Endometrial microvascular endothelial cells (primary cell): ENCODE results near the gene PIK3IP1. TPM values are rescaled to one million over a fixed set of nuclear protein-coding genes. Genes with fewer than 3 reads are reported as not detected.
"Not testable (repeated sequence)": the region's sequence is repeated elsewhere in the genome, so short reads cannot be mapped to it uniquely, and the experiment has no call there.

Source experiments
- in situ Hi-C: cut with HindIII; loops from 2 replicates; pipeline ENCODE4 v1.10.0; 2017; ENCODE audit warnings: low sequenced_read_pairs, low pct_unique_long_range_greater_than_20kb; ENCODE audit errors: inconsistent ontology term
- total RNA-seq: library from RNA; depleted of rRNA; stranded (reverse); fragments of >200 nt; gene quantifications from one replicate; pipeline ENCODE4 v1.2.3, GENCODE V29; 2015; ENCODE audit errors: inconsistent ontology term

Gene PIK3IP1
- total RNA-seq, 1 donor from 2014 or later, result 11.3 TPM

- in situ Hi-C loops, result not testable (repeated sequence)
Measured at GRCh38 chr22:31314220-31314619, 21.9 kb upstream of the PIK3IP1 start.

- in situ Hi-C loops, result no loop called here
Measured at GRCh38 chr22:31313366-31314147, 21.3 kb upstream of the PIK3IP1 start.

- in situ Hi-C loops, result no loop called here
Measured at GRCh38 chr22:31308181-31308580, 15.9 kb upstream of the PIK3IP1 start.

GRCh38 chr22:31305194-31305593 lies 12.9 kb upstream of the PIK3IP1 start:
- in situ Hi-C loops, result no loop called here

GRCh38 chr22:31302537-31302936 lies 10.2 kb upstream of the PIK3IP1 start:
- in situ Hi-C loops, result no loop called here

GRCh38 chr22:31302006-31302405 lies 9.7 kb upstream of the PIK3IP1 start:
- in situ Hi-C loops, result no loop called here

GRCh38 chr22:31300896-31301295 lies 8.6 kb upstream of the PIK3IP1 start:
- in situ Hi-C loops, result no loop called here

- in situ Hi-C loops, result no loop called here
Measured at GRCh38 chr22:31295831-31296657, 3.8 kb upstream of the PIK3IP1 start.

GRCh38 chr22:31295360-31295759 lies 3.1 kb upstream of the PIK3IP1 start:
- in situ Hi-C loops, result no loop called here

GRCh38 chr22:31291481-31292235 lies 630 bp downstream of the PIK3IP1 start:
- in situ Hi-C loops, result no loop called here

- in situ Hi-C loops, result no loop called here
Measured at GRCh38 chr22:31290494-31291471, 1.5 kb downstream of the PIK3IP1 start.

- in situ Hi-C loops, result no loop called here
Measured at GRCh38 chr22:31289344-31289743, 2.9 kb downstream of the PIK3IP1 start.

GRCh38 chr22:31288496-31289240 lies 3.6 kb downstream of the PIK3IP1 start:
- in situ Hi-C loops, result no loop called here

GRCh38 chr22:31287818-31288495 lies 4.3 kb downstream of the PIK3IP1 start:
- in situ Hi-C loops, result no loop called here

- in situ Hi-C loops, result no loop called here
Measured at GRCh38 chr22:31286360-31287255, 5.7 kb downstream of the PIK3IP1 start.
